ENCODE data around the gene POC5. TPM values are rescaled to one million over a fixed set of nuclear protein-coding genes. Genes with fewer than 3 reads are reported as not detected.

POC5 gene
- total and polyA plus RNA-seq, 2 of the 4 experiments (the other 2 are of a cell fraction) = 6.6 to 12.9 TPM

GRCh38 chr5:75675783-75676182, 41.5 kb downstream of the POC5 start:
- H3K9me1 ChIP-seq (ENCODE audit: insufficient read depth, low read length) = no peaks in the 10 kb centered on the region
- no peak overlapping the region for H2BK20ac ChIP-seq (ENCODE audit: low read depth, low read length)
- H3K9ac ChIP-seq (ENCODE audit: low read depth, low read length) = no peak overlapping the region
- no peaks in the 10 kb centered on the region for H3K4me1 ChIP-seq (ENCODE audit: control insufficient read depth, insufficient read depth, low read length)
- no peak overlapping the region for H4K91ac ChIP-seq (ENCODE audit: insufficient read depth, low read depth, low read length)
- ATAC-seq (ENCODE audit: low read depth) (no peak), DNase-seq (no peak)
- no peak overlapping the region for H3K4me3 ChIP-seq (ENCODE audit: insufficient read depth, low read depth, low read length)
- H3K23ac ChIP-seq (ENCODE audit: low read depth, low read length) = no peak overlapping the region
- H3K27ac ChIP-seq (ENCODE audit: insufficient read depth, low read length) = no peak overlapping the region
- no peak overlapping the region for H3K4me2 ChIP-seq (ENCODE audit: low read depth, low read length)
- no peak overlapping the region for H3K56ac ChIP-seq (ENCODE audit: extremely low read depth, insufficient read depth, low read length)
- no peak overlapping the region for H2BK15ac ChIP-seq (ENCODE audit: low read depth, low read length)
- no peak overlapping the region for H3K18ac ChIP-seq (ENCODE audit: low read depth, low read length)
- no peak overlapping the region for H2AFZ ChIP-seq (replicated peaks; ENCODE audit: low read length, poor library complexity)
- H3K14ac ChIP-seq (replicated peaks; ENCODE audit: low read depth, low read length) = no peak overlapping the region
- ChIA-PET POLR2A (ENCODE audit: unreplicated experiment) (no interaction called here), CTCF (interaction anchor here (0.6 kb wide), 1 partner anchor 292 kb away, joined by 3 read pairs; no protein-coding TSS in a partner anchor)
- in situ Hi-C loops (cut with MboI; ENCODE audit: low sequenced_read_pairs) = loop anchor here (25.0 kb wide), 1 partner anchor 288 kb away; no protein-coding TSS in a partner anchor
- no peak overlapping the region for H2AK5ac ChIP-seq (ENCODE audit: low read depth, low read length)
- H3K79me1 ChIP-seq (ENCODE audit: low read depth in 1 of 2, low read length in 2 of 2) = no peaks in the 10 kb centered on the region
- no peaks in the 10 kb centered on the region for H4K20me1 ChIP-seq (ENCODE audit: insufficient read depth, low read length)
- 60% methylated on average over 1 of the region's 1 CpG; no CpG with 5 or more reads in 1 of the 2 experiments for WGBS, 2 experiments (ENCODE audit: extremely low coverage in 2 of 2, insufficient read length in 1 of 2)
- no peak overlapping the region for H2AK9ac ChIP-seq (replicated peaks; ENCODE audit: low read depth, low read length, poor library complexity)
- intact Hi-C loops (cut with micrococcal nuclease) = no loop called here
- H3K4ac ChIP-seq (ENCODE audit: low read depth, low read length) = no peak overlapping the region
- no peaks in the 10 kb centered on the region for H3K27me3 ChIP-seq (ENCODE audit: control insufficient read depth, insufficient read depth, low read length)
- H3K9me3 ChIP-seq (ENCODE audit: control insufficient read depth, insufficient read depth, low read length) = no peaks in the 10 kb centered on the region
- H2BK5ac ChIP-seq (ENCODE audit: low read depth, low read length, poor library complexity, severe bottlenecking) = no peak overlapping the region
- dilution Hi-C loops (cut with HindIII; ENCODE audit: low sequenced_read_pairs, unreplicated experiment) = no loop called here
- H3K36me3 ChIP-seq (ENCODE audit: control insufficient read depth, insufficient read depth, low read length) = peaks cover 1% of the 10 kb centered on the region; the same call in 1 of the 2 replicates
- no peak for TF ChIP-seq POLR2A (IDR thresholded peaks at IDR 0.05; ENCODE audit: low read depth, low read length)
- TF ChIP-seq RCOR1 (IDR thresholded peaks at IDR 0.05; ENCODE audit: insufficient replicate concordance, low read length) = no peak
- no peak for TF ChIP-seq MAZ (IDR thresholded peaks at IDR 0.05; ENCODE audit: borderline replicate concordance, low read depth, low read length)
- TF ChIP-seq ELK1 (IDR thresholded peaks at IDR 0.05; ENCODE audit: borderline replicate concordance, low read depth, low read length) = no peak
- no peak for TF ChIP-seq NFE2L2 (IDR thresholded peaks at IDR 0.05; ENCODE audit: low read depth, low read length)
- H4K8ac ChIP-seq (ENCODE audit: low read depth in 2 of 2, low read length in 2 of 2) = no peak overlapping the region
- H2BK120ac ChIP-seq (ENCODE audit: low read depth, low read length) = no peak overlapping the region
- no peak overlapping the region for H4K5ac ChIP-seq (ENCODE audit: low read depth, low read length)
- BruUV-seq (replicated peaks) = no TSS peak

Data from IMR-90 (cell line).